SU-DHL-6 (cell line): ENCODE results near the gene MED10.

Experiments used
- EZH2phosphoT487 ChIP-seq: fragments of 200-600 bp; sonication (generic), shearing (Covaris generic); conservative IDR thresholded peaks from 2 replicates; pipeline ENCODE4 v1.6.1; 2018; ENCODE audit warnings: mild to moderate bottlenecking, antibody characterized with exemption, low read length, moderate library complexity, mixed read lengths
- TF ChIP-seq, protein P1 (sequence below): fragments of 200-600 bp; sonication (generic); IDR thresholded peaks from one replicate; pipeline ENCODE4 v1.5.1; 2017; ENCODE audit warnings: antibody characterized with exemption, mild to moderate bottlenecking, low read length, moderate library complexity; ENCODE audit not compliant: insufficient read depth, poor library complexity, severe bottlenecking

GRCh38 chr5:6412811-6413210, 34.5 kb upstream of the MED10 start:
- TF ChIP-seq, protein P1, sequence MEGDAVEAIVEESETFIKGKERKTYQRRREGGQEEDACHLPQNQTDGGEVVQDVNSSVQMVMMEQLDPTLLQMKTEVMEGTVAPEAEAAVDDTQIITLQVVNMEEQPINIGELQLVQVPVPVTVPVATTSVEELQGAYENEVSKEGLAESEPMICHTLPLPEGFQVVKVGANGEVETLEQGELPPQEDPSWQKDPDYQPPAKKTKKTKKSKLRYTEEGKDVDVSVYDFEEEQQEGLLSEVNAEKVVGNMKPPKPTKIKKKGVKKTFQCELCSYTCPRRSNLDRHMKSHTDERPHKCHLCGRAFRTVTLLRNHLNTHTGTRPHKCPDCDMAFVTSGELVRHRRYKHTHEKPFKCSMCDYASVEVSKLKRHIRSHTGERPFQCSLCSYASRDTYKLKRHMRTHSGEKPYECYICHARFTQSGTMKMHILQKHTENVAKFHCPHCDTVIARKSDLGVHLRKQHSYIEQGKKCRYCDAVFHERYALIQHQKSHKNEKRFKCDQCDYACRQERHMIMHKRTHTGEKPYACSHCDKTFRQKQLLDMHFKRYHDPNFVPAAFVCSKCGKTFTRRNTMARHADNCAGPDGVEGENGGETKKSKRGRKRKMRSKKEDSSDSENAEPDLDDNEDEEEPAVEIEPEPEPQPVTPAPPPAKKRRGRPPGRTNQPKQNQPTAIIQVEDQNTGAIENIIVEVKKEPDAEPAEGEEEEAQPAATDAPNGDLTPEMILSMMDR = no peak
- no peak for TF ChIP-seq EZH2phosphoT487
